ENCODE results near the gene ZBTB16.

The ZBTB16 gene

DNA sequence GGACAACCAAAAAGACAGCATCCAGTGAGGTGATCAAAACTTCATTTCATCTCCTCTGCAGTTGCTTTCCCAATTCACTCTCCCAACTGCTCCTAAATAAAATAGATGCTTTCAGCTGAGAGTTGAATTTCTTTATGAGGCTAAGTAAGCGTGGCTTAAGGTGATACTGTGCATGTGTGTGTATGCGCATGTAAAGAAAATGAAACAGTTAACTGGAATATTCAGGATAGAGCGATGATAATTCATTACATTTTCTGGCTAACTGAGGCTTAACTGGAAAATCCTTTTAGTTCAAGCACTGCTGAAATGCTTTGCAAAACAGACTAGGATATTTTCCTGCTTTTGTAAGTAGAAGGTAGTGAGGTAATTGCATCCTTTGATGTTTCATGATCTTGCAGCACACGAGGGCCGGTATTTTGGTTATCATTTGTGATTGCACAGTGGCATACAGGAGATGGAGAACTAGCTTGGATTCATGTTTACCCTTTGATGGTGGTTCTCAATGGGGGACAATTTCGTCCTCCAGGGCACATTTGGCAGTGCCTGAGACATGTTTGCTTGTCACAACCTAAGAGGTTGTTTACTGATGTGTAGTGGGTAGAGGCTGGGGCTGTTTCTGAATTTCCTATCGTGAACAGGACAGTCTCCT, 71.2 kb downstream of the ZBTB16 start:
- DNase-seq (ENCODE audit: low read depth), result no peak

DNA sequence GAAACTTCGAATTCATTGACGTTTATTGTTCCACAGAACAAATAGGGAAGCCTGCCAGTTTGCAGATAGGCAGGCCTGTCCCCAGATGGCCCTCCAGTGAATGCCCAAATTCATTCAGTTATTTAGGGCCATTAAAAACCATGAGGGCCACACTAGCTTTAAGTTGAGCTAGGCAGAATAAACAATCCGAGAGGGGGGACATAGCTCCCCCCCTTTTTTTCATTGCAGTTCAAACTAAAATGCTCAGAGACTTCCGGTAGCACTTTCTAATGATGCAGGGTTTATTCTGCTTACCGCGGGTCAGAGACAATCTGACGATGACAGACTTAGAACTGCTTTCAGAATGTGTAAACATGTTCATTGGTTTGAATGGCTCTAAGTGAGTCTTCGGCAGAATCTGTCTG, 72.0 kb downstream of the ZBTB16 start:
- DNase-seq (ENCODE audit: low read depth), result no peak

DNA sequence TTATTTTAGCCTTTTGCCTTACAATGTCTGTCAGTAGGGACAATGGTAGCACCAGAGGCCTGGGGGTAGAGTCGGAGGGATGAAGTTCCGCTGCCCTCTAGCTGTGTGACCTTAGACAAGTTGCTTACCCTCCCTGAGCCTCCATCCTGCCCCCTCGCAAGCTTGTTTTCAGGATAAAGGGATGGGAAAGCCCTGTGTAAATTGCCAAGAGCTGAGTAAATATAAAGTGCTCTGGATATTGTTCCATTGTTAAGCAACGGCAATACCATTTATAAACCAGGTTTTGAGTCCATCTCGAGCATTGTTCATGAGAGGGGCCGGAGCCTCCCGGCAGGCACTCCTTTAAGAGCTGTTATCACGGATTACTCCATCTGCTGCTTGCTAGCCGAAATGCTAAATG, 72.9 kb downstream of the ZBTB16 start:
- DNase-seq (ENCODE audit: low read depth), result no peak

DNA sequence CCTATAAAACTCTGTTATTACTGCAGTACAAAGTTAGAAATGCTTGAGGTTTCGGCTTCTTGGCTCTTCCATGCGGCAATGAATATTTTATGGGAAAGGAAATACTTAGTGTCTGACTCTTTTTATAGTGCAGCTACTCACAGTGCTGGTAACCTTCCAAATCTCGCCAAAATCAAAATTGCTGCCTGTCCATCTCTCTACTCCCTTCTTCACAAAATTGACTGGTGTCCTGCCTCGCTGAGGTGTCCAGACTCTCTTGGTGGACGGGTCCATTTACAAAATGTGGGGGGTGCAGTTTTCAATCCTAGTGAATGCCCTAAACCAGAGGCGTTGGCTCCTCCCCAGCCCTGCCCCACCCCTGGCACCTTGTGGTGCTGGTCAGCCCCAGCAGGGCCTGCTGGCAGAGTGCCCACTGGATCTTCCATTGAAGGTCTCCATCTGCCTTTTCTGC, 73.5 kb downstream of the ZBTB16 start:
- DNase-seq (ENCODE audit: low read depth), result no peak

GRCh38 chr11:114133548-114134329, 74.2 kb downstream of the ZBTB16 start:
- no peak for DNase-seq (ENCODE audit: low read depth)

DNA sequence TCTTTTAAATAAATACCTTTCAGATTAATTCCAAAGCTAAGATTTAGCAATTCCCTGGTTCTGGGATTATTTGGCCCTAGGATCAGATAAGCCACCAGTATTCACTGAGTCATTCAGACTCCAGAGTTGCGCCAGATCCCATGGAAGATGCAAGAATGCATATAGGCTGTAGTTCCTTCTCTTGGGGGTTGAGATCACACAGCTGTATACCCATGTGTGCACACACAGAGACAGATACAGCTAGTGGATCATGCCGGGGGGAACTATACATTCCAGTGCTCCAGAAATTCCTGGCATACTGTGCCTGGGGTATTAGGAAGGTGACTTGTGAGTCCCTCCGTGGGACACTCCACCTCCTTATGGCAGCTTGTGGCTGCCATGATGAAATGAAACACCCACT, 75.4 kb downstream of the ZBTB16 start:
- DNase-seq (ENCODE audit: low read depth), result no peak

DNA sequence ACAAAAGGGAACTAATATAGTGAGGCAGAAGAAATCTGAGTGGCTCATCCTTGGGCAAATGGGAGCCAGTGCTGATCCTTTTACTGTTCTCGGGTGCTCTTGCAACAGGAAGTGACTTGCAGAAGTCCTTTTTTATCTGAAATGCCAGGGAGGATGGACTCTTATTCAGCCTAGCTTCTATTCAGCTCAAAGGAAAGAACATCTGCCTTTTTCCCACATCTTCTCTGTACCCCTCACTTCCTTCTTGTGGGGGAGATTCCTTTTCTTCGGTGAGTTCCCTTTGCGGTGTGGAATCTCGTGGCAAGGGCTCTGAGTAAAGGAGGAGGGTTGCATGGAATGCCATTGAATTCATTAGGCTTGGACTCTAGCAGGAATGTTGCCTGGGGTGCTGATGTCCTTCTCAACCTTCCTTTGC, 76.2 kb downstream of the ZBTB16 start:
- DNase-seq (ENCODE audit: low read depth), result no peak

GRCh38 chr11:114136686-114137640, 77.5 kb downstream of the ZBTB16 start:
- DNase-seq (ENCODE audit: low read depth), result no peak

GRCh38 chr11:114137838-114138237, 78.3 kb downstream of the ZBTB16 start:
- DNase-seq (ENCODE audit: low read depth), result no peak

DNA sequence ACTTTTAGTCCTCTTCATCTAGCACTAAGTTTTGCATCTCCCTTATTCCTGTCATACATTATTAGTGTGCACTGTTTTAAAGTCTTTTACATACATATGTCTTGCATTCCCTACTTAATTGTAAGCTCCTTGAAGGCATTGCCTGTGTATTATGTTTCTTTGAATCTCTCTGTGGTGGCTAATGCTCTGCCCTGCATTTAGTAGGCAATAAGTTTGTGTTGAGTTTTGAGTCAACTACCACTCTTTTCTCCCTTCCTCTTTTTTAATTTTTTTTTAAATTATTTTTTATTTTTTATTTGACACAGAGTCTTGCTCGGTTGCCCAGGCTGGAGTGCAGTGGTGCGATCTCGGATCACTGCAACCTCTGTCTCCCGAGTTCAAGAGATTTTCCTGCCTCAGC, 78.9 kb downstream of the ZBTB16 start:
- DNase-seq (ENCODE audit: low read depth), result no peak

GRCh38 chr11:114140826-114141225, 81.3 kb downstream of the ZBTB16 start:
- no peak for DNase-seq (ENCODE audit: low read depth)

DNA sequence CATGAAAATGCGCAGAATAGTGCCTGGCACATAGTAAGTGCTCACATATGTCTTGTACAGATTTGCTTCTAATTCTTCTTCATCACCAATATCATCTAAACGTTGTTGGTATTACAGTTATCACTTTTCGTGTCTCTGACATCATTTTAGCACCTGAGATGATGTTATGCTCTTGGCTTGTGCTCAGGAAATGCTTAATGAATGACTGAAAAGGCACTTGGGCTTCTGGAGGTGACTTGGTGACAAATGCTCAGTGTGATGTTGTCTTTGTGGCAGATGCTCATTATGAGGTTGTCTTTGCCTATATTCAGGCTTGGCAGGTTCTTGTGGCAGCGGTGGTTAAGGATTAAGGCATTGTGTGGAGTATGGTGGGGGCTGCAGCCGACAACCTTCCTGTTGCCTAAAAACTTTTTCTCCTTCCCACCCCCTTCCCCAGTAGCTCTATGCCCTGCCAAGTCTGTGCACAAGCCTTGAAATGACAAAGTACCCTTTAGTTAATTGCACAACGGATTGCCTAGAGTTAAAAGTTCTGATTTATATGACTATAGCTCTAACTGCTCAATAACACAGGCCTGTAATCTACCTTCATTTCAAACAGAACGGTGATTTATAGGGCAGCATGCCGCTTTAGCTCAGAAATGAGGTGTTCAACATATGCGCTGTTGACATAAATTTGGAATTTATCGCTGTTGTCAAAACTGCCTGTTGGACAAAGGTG, 82.5 kb downstream of the ZBTB16 start:
- no peak for DNase-seq (ENCODE audit: low read depth)

DNA sequence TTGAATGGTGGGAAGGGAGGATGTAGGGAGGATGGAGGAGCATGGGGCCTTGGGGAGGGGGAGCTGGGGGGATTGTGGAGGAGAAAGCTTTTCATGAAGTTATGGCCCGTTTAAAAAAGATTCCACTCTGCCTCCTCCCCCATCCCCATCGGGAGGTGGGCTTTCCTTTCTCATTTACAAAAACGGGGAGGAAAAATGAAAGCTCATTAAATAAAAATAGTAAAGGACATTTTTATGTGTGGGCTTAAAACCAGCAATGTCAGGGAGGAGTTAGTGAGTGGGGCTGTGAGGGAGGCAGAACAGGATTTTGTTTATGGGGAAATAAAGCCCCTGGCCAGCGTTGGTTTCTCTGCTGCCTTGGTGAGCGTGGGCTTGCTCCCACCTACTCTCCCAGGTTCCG, 83.2 kb downstream of the ZBTB16 start:
- no peak for DNase-seq (ENCODE audit: low read depth)

DNA sequence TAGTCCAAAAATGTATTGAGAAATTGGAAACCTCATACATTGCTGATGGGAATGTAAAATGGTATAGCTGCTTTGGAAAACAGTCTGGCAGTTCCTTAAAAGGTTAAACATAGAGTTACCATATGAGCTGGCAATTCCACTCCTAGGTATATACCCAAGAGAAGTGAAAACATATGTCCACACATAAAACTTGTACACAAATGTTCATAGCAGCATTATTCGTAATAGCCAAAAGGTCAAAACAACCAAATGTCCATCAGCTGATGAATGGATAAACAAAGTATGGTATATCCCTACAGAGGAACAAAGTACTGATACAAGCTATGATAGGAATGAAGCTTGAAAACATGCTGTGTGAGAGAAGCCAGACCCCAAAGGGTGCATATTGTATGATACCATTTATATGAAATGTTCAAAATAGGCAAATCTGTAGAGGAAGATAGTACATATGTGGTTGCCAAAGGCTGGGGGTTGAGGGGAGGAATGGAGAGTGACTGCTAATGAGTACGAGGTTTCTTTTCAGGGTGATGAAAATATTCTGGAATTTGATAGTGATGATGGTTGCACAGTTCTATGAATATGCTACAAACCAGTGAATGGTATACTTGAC, 85.8 kb downstream of the ZBTB16 start:
- DNase-seq (ENCODE audit: low read depth), result no peak

GRCh38 chr11:114147375-114148012, 88.0 kb downstream of the ZBTB16 start:
- DNase-seq (ENCODE audit: low read depth), result no peak

GRCh38 chr11:114148013-114148382, 88.5 kb downstream of the ZBTB16 start:
- no peak for DNase-seq (ENCODE audit: low read depth)

- DNase-seq (ENCODE audit: low read depth), result no peak
These were observed 90.3 kb downstream of the ZBTB16 start for GRCh38 chr11:114149689-114150407.

DNA sequence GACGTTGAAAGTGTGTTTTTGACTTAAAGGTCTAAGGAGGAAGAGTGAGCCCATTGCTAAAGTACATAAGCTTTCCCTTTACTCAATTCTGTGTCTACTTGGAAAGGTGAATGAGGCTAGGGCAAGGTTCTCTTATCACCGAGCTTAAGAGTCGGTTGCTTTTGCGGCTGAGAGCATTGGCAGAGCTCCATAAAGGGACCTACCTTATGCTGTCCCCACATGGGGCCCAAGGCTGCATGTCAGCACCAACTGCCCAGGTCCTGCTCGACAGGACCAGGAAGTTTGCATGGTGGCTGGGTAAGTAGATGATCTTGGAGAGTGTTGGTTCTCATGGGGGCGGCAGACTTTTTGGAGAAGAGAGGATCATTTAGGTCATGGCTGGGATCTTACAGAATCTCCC, 91.2 kb downstream of the ZBTB16 start:
- DNase-seq (ENCODE audit: low read depth), result no peak

- no peak for DNase-seq (ENCODE audit: low read depth)
These were observed 92.1 kb downstream of the ZBTB16 start for GRCh38 chr11:114151631-114152030.

GRCh38 chr11:114152162-114152561, 92.7 kb downstream of the ZBTB16 start:
- no peak for DNase-seq (ENCODE audit: low read depth)
